ENCODE results near the gene NUCKS1. TPM values are rescaled to one million over a fixed set of nuclear protein-coding genes. Genes with fewer than 3 reads are reported as not detected.

NUCKS1 gene
- total and polyA plus RNA-seq, 8 donors = 115 to 481 (median 371) TPM

GRCh38 chr1:205669341-205670149, 80.4 kb downstream of the NUCKS1 start:
- no peak for TF ChIP-seq CTCF (IDR thresholded peaks at IDR 0.05)
- no peaks in the 10 kb centered on the region for H3K36me3 ChIP-seq
- H3K27me3 ChIP-seq = peaks cover 0 to 7% of the 10 kb centered on the region in 2 donors
- ATAC-seq = peak; percentile 33
- intact Hi-C loops (cut with DNase I) = loop anchor here in 1 of 2 donors (10.0 kb wide), 1 partner anchor 45 kb away; no protein-coding TSS in a partner anchor
- no peaks in the 10 kb centered on the region for H3K9me3 ChIP-seq
- no peak for DNase-seq
- no peak overlapping the region for H3K27ac ChIP-seq
- H3K4me1 ChIP-seq = peaks cover 0 to 16% of the 10 kb centered on the region in 2 donors
- no peak overlapping the region for H3K4me3 ChIP-seq

GRCh38 chr1:205668951-205669340, 81.0 kb downstream of the NUCKS1 start:
- TF ChIP-seq CTCF (IDR thresholded peaks at IDR 0.05) = no peak
- no peak overlapping the region for H3K27ac ChIP-seq
- H3K9me3 ChIP-seq = no peaks in the 10 kb centered on the region
- DNase-seq (no peak), ATAC-seq (peak; percentile 30)
- H3K36me3 ChIP-seq = no peaks in the 10 kb centered on the region
- H3K4me3 ChIP-seq = no peak overlapping the region
- H3K4me1 ChIP-seq = peaks cover 0 to 16% of the 10 kb centered on the region in 2 donors
- intact Hi-C loops (cut with DNase I) = loop anchor here in 1 of 2 donors (10.0 kb wide), 1 partner anchor 46 kb away; no protein-coding TSS in a partner anchor
- H3K27me3 ChIP-seq = peaks cover 0 to 7% of the 10 kb centered on the region in 2 donors

- H3K27me3 ChIP-seq = peaks cover 0 to 7% of the 10 kb centered on the region in 2 donors
- DNase-seq (no peak), ATAC-seq (no peak)
- H3K4me1 ChIP-seq = peaks cover 0 to 16% of the 10 kb centered on the region in 2 donors
- H3K27ac ChIP-seq = no peak overlapping the region
- H3K9me3 ChIP-seq = no peaks in the 10 kb centered on the region
- TF ChIP-seq CTCF (IDR thresholded peaks at IDR 0.05) = no peak
- H3K36me3 ChIP-seq = no peaks in the 10 kb centered on the region
- no peak overlapping the region for H3K4me3 ChIP-seq
- intact Hi-C loops (cut with DNase I) = loop anchor here in 1 of 2 donors (10.0 kb wide), 1 partner anchor 47 kb away; no protein-coding TSS in a partner anchor
These were observed 81.9 kb downstream of the NUCKS1 start for GRCh38 chr1:205667909-205668643.

- TF ChIP-seq CTCF (IDR thresholded peaks at IDR 0.05) = no peak
- Histone ChIP-seq H3K4me3 (no peak overlapping the region), H3K9me3 (no peaks in the 10 kb centered on the region), H3K27ac (no peak overlapping the region), H3K27me3 (peaks cover 0 to 7% of the 10 kb centered on the region in 2 donors), H3K4me1 (peaks cover 0 to 16% of the 10 kb centered on the region in 2 donors), H3K36me3 (no peaks in the 10 kb centered on the region)
- no peak for DNase-seq
- intact Hi-C loops (cut with DNase I) = loop anchor here in 1 of 2 donors (10.0 kb wide), 1 partner anchor 48 kb away; no protein-coding TSS in a partner anchor
- ATAC-seq = no peak
These were observed 83.4 kb downstream of the NUCKS1 start for GRCh38 chr1:205666372-205667166.

Data from left lung (tissue), 10 donors.